GM19035 (cell line): ENCODE data around the gene SCN8A.
"Not testable (repeated sequence)": the region's sequence is repeated elsewhere in the genome, so short reads cannot be mapped to it uniquely, and the experiment has no call there.

Source experiments
- ATAC-seq: cut with Tn5 transposase; IDR thresholded peaks from one replicate; pipeline ENCODE4 v1.9.1; 2021; ENCODE audit not compliant: unreplicated experiment

Gene SCN8A

GRCh38 chr12:51759695-51760094 is 168.7 kb downstream of the SCN8A start:
- no peak for ATAC-seq

DNA sequence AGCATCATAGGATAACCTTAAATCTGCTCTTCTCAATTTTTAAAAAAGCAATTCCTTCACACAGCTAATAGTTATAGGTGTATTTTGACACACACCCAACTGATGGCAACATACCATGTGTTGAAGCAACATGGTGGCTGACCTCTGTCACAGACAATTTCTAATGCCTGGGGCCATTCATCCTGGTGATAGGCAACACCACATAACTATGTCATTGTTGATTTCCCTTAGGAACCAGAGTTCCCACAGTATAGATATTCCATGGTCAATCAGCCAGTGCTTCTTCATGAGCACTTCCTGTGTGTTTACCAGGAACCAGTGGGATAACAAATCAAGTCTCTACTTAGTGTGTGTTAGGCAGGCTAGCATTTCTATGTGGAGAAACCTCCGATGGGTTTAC is 169.2 kb downstream of the SCN8A start:
- ATAC-seq: no peak

GRCh38 chr12:51763743-51764142 is 172.7 kb downstream of the SCN8A start:
- ATAC-seq: no peak

GRCh38 chr12:51766067-51766676 is 175.1 kb downstream of the SCN8A start:
- no peak for ATAC-seq

GRCh38 chr12:51771008-51771407 is 180.0 kb downstream of the SCN8A start:
- ATAC-seq: no peak

DNA sequence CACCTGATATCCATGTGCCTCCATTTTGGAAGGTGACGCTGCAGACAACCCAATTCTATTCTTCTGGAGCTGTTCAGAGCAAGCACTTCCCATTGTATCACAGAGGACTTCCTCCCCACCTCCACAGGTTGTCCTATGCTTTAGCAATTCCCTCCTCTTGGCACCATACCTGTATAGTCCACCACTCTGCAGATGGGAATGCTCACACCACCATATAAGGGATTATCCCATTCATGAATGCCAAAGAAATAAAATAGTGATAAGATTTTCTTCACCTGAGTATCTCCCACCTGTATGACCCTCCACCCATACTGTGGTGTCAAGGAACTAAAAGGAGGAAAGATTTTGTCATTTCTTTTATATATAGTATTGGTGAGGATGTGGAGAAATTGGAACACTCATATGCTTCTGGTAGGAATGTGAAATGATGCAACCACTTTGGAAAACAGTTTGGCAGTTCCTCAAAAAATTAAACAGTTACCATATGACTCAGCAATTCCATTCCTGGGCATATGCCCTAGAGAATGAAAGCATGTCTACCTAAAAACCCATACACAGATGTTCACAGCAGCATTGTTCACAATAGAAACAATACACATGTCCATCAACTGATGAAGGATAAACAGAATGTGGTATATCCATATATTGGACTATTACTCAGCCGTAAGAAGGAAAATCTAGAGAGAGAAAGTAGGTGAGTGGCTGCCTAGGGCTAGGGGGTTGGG is 182.3 kb downstream of the SCN8A start:
- no peak for ATAC-seq

DNA sequence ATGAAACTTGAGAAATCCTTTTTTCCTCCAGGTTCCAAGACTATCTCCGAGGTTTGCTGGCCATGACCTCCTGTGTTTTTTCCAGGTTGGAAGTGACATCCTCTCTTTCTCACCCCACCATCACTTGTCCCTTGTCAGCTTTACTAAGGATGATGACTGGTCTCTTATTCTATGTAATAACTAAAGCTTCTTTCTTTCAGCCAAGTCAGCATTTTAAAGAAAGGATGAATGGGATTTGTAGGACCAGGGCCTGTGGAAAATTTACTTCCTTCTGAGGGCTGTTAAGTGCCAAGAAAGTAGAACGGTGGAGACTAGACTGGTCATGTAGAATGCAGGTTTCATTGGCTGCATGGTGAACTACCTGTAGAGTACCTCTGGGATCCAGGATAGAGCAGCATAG is 183.9 kb downstream of the SCN8A start:
- ATAC-seq: no peak

DNA sequence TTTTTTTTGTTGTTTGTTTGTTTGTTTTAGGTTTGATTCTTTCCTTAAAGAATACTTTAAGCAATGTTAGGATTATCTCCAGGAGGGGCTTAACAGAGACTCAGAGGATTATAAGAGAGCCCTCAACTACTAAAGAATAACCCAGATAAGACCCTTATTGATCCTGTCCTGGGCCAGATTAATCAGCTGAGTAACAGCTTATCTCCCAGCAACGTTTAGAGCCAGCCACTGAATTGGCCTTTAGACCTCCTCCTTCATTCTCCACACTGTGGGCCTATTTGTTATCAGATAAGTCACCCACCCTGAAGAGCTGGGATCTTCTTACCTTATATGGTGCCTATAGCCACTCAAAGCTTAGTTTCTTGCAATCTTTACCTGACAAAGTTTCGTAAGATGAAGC is 186.4 kb downstream of the SCN8A start:
- ATAC-seq: no peak

DNA sequence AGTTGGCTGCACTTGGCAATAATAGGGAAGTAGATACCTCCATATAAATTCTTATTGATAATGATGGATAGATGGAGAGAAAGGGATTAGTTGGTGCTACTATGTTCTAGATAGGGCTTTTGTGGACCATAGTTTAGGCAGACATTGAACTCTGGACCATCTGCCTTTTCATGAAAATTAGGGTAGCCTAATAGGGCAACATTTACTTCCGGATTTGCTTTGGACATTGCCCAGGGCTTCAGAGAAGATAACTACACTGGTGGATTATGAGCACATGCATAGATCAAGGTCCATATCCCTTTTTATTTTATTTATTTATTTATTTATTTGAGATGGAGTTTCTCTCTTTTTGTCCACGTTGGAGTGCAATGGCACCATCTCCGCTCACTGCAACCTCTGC is 186.9 kb downstream of the SCN8A start:
- ATAC-seq: no peak

GRCh38 chr12:51779876-51780275 is 188.8 kb downstream of the SCN8A start:
- no peak for ATAC-seq

- ATAC-seq: no peak
Measured at GRCh38 chr12:51784688-51785087, 193.7 kb downstream of the SCN8A start.

- no peak for ATAC-seq
Measured at GRCh38 chr12:51785906-51786305, 194.9 kb downstream of the SCN8A start.

DNA sequence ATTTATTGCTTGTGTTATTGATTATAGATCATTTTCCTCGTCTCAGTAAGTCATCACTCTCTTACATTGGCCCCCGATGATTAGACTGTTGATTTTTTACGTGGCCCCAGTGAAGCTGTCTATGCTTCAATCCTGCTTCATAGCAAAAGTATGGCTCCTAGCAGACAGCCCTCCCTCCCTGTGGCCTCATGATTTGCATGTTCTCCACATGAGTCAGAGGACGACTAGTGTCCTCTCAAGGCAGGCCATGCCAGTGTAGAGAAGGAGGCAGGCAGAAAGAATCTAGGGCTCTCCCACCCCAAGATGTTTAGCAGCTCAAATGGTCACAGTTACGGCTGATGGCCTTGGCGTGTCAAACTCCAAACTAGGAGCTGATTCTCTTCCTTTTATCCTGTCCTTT is 197.8 kb downstream of the SCN8A start:
- no peak for ATAC-seq

GRCh38 chr12:51792417-51792816 is 201.4 kb downstream of the SCN8A start:
- no peak for ATAC-seq

DNA sequence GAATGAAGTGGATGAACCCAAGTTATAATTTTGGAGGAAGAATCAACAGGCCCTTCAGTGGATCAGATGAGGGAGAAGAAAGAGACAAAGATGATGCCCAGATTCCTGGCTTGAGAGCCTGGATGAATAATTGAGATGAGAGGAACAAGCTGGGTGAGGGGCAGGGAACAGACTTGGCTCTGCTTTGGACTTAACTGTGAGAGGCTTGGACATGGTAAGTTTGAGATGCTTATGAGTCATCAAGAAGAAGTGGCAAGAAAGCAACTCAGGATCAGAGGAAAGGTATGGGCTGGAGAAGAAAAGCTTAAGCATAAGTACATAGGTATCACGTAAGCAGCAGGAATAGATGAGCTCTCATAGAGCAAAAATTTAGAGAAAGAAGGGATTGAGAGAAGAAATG is 202.2 kb downstream of the SCN8A start:
- ATAC-seq: no peak

DNA sequence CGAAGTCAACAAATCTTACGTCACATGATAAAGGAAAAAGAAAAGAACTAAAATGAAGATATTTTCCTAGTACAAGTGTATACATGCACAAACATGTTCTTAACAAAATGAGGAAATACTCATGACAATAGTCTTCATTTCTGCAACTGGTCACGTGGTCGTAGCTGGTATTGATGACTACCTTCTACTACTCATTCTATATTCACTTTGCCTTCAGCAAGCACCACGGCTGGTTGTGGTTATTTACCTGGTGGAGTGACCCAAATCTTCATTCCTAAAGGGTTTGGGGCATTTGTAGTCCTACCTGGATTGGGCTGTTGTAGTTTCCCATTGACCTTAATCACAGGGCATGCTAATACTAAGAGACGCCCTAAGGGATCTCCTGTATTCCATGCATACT is 206.3 kb downstream of the SCN8A start:
- ATAC-seq: no peak

DNA sequence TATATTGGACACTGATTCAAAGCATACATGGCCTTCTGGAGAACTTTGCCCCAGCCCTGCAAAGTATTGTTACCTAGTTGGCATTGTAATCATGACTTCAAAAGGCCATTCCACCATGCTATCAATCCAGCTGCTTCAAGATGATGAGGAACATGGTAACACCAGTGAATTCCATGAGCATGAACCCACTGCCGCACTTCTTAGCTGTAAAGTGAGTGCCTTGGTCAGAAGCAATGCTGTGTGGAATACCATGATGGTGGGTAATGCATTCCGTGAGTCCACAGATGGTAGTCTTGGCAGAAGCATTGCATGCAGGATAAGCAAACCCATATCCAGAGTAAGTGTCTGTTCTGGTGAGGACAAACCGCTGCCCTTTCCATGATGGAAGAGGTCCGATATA is 207.0 kb downstream of the SCN8A start:
- not testable (repeated sequence) for ATAC-seq

DNA sequence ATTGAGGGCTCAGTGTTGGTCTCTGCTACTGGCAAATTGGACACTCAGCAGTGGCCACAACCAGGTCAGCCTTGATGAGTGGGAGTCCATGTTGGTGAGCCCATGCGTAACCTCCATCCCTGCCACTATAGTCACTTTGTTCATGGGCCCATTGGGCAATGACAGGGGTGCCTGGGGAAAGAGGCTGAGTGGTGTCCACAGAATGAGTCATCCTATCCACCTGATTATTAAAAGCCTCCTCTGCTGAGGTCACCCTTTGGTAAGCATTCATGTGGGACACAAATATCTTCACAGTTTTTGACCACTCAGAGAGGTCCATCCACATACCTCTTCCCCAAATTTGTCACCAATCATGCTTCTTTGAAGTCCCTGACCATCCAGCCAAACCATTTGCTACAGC is 207.5 kb downstream of the SCN8A start:
- ATAC-seq: no peak

DNA sequence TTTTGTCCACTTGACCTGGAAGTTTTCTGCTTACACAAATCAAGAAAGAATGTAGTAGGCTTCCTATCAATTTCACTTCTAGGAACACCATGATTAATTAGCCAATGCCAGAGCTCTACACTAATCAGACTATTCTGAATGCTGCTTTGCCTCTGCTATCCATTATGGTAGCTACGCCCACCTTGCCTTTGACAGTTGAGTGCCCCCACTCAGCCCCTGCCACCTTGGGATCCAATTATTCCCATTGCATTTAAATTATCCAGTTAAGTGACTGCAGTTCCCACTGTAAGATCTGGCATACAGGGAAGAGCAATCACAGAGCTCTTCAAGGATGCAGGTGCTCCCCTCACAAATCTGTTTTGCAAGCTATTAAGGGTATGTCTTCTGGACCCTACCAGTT is 210.0 kb downstream of the SCN8A start:
- no peak for ATAC-seq

DNA sequence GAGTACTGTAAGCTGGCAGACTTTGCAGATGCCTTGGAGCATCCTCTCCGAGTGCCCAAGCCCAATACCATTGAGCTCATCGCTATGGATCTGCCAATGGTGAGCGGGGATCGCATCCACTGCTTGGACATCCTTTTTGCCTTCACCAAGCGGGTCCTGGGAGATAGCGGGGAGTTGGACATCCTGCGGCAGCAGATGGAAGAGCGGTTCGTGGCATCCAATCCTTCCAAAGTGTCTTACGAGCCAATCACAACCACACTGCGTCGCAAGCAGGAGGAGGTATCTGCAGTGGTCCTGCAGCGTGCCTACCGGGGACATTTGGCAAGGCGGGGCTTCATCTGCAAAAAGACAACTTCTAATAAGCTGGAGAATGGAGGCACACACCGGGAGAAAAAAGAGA is 215.9 kb downstream of the SCN8A start:
- ATAC-seq: no peak

- no peak for ATAC-seq
Measured at GRCh38 chr12:51809193-51809592, 218.2 kb downstream of the SCN8A start.

GRCh38 chr12:51811203-51812202 is 220.5 kb downstream of the SCN8A start:
- ATAC-seq: no peak
